ENCODE data around the gene APOB.

DNA sequence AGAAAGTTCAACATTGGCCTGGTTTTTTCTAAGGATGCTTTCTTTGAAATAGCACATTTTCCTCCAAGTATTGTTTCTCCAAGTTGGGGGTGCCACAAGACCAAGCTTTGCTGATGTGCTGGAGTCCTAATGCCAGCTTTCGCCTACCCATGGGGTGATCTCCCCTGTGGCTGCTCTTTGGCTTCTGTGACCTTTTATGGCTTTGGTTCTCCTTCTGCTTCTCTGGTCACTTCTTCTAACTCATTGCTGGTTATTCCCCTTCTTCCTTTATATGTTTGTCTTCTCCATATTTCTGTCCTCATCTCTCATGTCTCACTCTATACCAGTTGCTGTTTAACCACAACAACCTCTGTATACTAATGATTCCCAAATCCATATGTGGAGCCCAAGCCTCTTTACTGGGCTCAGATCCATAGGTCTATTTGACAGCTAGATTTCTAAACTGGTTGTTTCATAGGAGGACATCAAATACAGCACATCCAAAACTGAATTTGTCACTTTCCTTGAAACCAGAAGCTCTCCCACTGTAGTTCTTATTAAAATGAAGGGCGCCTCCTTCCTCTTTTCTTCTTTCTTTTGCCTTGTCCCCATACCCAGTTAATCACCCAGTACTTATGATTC is 23.1 kb downstream of the APOB start:
- TF ChIP-seq, protein P1, sequence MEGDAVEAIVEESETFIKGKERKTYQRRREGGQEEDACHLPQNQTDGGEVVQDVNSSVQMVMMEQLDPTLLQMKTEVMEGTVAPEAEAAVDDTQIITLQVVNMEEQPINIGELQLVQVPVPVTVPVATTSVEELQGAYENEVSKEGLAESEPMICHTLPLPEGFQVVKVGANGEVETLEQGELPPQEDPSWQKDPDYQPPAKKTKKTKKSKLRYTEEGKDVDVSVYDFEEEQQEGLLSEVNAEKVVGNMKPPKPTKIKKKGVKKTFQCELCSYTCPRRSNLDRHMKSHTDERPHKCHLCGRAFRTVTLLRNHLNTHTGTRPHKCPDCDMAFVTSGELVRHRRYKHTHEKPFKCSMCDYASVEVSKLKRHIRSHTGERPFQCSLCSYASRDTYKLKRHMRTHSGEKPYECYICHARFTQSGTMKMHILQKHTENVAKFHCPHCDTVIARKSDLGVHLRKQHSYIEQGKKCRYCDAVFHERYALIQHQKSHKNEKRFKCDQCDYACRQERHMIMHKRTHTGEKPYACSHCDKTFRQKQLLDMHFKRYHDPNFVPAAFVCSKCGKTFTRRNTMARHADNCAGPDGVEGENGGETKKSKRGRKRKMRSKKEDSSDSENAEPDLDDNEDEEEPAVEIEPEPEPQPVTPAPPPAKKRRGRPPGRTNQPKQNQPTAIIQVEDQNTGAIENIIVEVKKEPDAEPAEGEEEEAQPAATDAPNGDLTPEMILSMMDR (IDR thresholded peaks at IDR 0.05): no peak
- TF ChIP-seq EP300 (IDR thresholded peaks at IDR 0.05): no peak
